ENCODE measurements around the gene OR2V2. TPM values are rescaled to one million over a fixed set of nuclear protein-coding genes. Genes with fewer than 3 reads are reported as not detected.

OR2V2 gene
- total and polyA plus RNA-seq, 3 donors from 2014 or later, result not detected

DNA sequence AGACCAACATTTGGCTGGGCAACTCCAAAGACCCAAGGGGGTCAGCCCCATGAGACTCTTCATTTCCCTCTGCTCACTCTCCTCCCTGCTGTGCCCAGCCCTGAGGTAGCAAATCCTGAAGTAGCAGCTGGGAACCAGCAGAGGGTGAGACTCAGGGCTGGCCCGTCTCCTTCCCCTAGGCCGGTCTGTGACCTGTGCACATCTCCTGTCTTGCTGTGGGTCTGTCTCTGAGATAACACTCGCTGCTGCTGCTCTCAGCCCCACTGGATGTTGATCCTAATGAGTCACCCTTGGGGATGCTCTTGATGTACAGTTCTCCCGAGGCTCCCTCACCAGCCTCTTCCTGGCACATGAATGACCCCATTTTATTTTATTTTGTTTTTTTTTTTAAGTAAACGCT lies 9.1 kb upstream of the OR2V2 start:
- Histone ChIP-seq H3K27me3 (no peaks in the 10 kb centered on the region), H3K36me3 (ENCODE audit: low read depth, missing control alignments) (no peaks in the 10 kb centered on the region), H3K4me1 (no peaks in the 10 kb centered on the region), H3K27ac (no peak overlapping the region), H3K9me3 (no peaks in the 10 kb centered on the region), H3K4me3 (no peak overlapping the region)
- intact Hi-C loops (cut with DNase I; ENCODE audit: low total_unique reads), result no loop called here
- no peak for DNase-seq
- TF ChIP-seq, protein P1, sequence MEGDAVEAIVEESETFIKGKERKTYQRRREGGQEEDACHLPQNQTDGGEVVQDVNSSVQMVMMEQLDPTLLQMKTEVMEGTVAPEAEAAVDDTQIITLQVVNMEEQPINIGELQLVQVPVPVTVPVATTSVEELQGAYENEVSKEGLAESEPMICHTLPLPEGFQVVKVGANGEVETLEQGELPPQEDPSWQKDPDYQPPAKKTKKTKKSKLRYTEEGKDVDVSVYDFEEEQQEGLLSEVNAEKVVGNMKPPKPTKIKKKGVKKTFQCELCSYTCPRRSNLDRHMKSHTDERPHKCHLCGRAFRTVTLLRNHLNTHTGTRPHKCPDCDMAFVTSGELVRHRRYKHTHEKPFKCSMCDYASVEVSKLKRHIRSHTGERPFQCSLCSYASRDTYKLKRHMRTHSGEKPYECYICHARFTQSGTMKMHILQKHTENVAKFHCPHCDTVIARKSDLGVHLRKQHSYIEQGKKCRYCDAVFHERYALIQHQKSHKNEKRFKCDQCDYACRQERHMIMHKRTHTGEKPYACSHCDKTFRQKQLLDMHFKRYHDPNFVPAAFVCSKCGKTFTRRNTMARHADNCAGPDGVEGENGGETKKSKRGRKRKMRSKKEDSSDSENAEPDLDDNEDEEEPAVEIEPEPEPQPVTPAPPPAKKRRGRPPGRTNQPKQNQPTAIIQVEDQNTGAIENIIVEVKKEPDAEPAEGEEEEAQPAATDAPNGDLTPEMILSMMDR (IDR thresholded peaks at IDR 0.05), result no peak
- TF ChIP-seq POLR2A (IDR thresholded peaks at IDR 0.05), result no peak
- WGBS, 2 donors, result 50 to 56% methylated on average over 5 of the region's 5 CpGs

DNA sequence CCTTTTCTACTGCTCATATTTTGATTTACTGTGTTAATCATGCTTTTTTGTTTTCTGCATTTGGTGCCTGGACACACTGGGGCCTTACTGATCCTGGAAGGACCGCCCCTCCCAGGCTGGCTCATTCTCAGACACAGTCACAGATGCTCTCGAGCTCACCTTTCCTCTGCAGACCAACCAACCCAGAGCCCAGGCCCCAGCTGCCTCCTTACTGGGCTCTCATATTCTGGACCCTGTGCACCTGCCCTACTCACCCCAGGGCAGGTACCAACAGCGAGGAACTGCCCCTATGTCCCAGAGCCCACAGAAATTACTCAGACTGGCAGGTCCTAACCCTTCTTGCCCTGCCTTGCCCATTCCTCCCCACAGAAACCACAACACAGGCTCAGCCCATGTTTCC lies 6.6 kb upstream of the OR2V2 start:
- Histone ChIP-seq H3K4me3 (no peak overlapping the region), H3K9me3 (no peaks in the 10 kb centered on the region), H3K4me1 (no peaks in the 10 kb centered on the region), H3K27ac (no peak overlapping the region), H3K36me3 (ENCODE audit: low read depth, missing control alignments) (no peaks in the 10 kb centered on the region), H3K27me3 (no peaks in the 10 kb centered on the region)
- TF ChIP-seq POLR2A (IDR thresholded peaks at IDR 0.05), result no peak
- TF ChIP-seq, protein P1 (IDR thresholded peaks at IDR 0.05), result no peak
- DNase-seq, result no peak
- 75 to 80% methylated on average over 3 of the region's 3 CpGs for WGBS, 2 donors
- intact Hi-C loops (cut with DNase I; ENCODE audit: low total_unique reads), result no loop called here

DNA sequence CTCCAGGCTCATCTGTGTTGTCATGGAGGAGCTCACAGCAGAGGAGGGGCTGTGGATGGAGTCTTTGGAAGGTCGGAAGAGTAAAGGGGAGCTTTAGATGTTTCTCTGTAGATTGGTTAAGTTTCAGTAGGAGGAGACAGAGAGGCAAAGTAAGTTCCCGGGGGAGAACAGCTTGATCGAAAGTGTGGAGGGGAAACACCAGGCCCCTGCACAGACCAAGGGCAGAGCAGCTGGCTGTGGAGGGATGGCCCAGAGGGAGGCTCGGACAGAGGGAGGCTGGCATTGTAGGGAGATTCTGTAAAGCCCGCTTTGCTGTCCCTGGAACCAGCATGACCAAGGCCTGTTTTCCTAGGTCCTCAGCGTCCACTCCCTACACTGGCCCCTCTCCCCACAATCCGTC lies 5.3 kb upstream of the OR2V2 start:
- DNase-seq, result no peak
- no peak for TF ChIP-seq POLR2A (IDR thresholded peaks at IDR 0.05)
- TF ChIP-seq, protein P1 (IDR thresholded peaks at IDR 0.05), result no peak
- WGBS, 2 donors, result 67 to 78% methylated on average over 7 of the region's 7 CpGs
- no peaks in the 10 kb centered on the region for H3K9me3 ChIP-seq
- no peak overlapping the region for H3K27ac ChIP-seq
- intact Hi-C loops (cut with DNase I; ENCODE audit: low total_unique reads), result no loop called here
- H3K4me1 ChIP-seq, result no peaks in the 10 kb centered on the region
- no peak overlapping the region for H3K4me3 ChIP-seq
- no peaks in the 10 kb centered on the region for H3K27me3 ChIP-seq
- no peaks in the 10 kb centered on the region for H3K36me3 ChIP-seq (ENCODE audit: low read depth, missing control alignments)

DNA sequence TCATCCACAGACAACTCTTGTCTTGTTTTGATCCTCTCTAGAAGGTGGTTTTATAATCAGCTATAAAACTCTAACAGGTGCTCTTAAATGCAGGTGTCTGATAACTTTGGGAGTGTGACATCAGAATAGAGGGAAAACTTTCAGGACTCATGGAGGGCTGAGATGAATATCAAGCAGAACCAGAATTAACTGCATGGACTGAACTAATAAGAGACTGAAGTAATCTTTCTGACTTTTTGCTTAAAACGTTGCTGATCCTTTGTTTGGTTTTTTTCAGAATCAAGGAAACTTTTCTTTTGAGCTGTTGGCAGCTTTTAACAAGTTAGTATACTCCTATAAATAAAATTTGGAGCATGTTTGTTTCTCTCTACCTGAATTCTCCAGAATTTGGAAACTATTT lies 2.3 kb upstream of the OR2V2 start:
- Histone ChIP-seq H3K27ac (no peak overlapping the region), H3K4me3 (no peak overlapping the region), H3K36me3 (ENCODE audit: low read depth, missing control alignments) (no peaks in the 10 kb centered on the region), H3K9me3 (no peaks in the 10 kb centered on the region), H3K27me3 (no peaks in the 10 kb centered on the region), H3K4me1 (no peaks in the 10 kb centered on the region)
- WGBS, 2 donors, result 55 to 59% methylated on average over 1 of the region's 1 CpG
- TF ChIP-seq POLR2A (IDR thresholded peaks at IDR 0.05), result no peak
- TF ChIP-seq, protein P1 (IDR thresholded peaks at IDR 0.05), result no peak
- no peak for DNase-seq
- intact Hi-C loops (cut with DNase I; ENCODE audit: low total_unique reads), result no loop called here

DNA sequence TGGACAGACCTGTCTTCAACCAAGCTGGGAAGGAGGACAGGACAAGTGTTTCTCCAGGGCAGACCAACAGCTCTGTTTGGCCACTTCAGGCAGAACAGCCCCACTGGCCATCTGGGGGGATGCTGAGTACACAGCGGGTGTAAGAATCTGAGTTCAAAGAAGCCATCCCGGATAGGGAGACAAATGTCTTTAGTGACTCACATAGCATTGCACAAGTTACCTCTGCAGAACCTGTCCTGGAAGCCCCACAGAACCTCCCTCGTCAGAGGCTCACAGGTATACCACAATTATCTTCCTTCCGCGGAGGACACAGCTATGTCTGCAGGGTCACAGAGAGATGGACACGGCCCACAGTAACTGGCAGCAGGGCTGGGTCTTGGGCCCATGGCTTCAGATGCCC lies 2.0 kb downstream of the OR2V2 start:
- H3K36me3 ChIP-seq (ENCODE audit: low read depth, missing control alignments), result no peaks in the 10 kb centered on the region
- 79 to 83% methylated on average over 6 of the region's 6 CpGs for WGBS, 2 donors
- DNase-seq, result no peak
- H3K4me3 ChIP-seq, result no peak overlapping the region
- H3K4me1 ChIP-seq, result no peaks in the 10 kb centered on the region
- intact Hi-C loops (cut with DNase I; ENCODE audit: low total_unique reads), result no loop called here
- H3K9me3 ChIP-seq, result no peaks in the 10 kb centered on the region
- H3K27me3 ChIP-seq, result no peaks in the 10 kb centered on the region
- TF ChIP-seq POLR2A (IDR thresholded peaks at IDR 0.05), result no peak
- H3K27ac ChIP-seq, result no peak overlapping the region
